Inflammatory macrophage treated with lipopolysaccharide for 1 hour (primary cell): ENCODE results near the gene POLL.

ENCODE experiments used
- DNase-seq, 2 donors: peaks; one replicate each; pipeline ENCODE4 v3.0.0-alpha.2; 2020 to 2022

The POLL gene

GRCh38 chr10:101573885-101574753 lies 13.9 kb downstream of the POLL start:
- no peak for DNase-seq

DNA sequence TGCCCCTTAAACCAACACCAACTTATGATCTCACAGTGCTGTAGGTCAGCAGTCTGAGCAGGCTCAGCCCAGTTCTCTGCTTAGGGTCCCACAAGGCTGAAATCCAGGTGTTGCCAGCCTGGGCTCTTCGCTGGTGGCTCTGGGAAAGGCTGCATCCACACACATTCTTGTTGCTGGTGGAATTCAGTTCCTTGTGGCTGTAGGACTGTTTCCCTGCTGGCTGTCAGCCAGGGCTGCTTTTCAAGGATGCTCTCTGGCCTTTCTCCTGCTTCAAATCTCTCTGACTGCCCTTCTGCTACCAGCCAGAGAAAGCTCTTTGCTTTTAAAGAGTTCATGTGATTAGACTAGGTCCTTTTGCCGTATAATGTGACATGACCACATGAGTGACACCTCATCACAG lies 15.3 kb downstream of the POLL start:
- no peak for DNase-seq

- DNase-seq = no peak
Measured at GRCh38 chr10:101572126-101572525, 15.9 kb downstream of the POLL start.

DNA sequence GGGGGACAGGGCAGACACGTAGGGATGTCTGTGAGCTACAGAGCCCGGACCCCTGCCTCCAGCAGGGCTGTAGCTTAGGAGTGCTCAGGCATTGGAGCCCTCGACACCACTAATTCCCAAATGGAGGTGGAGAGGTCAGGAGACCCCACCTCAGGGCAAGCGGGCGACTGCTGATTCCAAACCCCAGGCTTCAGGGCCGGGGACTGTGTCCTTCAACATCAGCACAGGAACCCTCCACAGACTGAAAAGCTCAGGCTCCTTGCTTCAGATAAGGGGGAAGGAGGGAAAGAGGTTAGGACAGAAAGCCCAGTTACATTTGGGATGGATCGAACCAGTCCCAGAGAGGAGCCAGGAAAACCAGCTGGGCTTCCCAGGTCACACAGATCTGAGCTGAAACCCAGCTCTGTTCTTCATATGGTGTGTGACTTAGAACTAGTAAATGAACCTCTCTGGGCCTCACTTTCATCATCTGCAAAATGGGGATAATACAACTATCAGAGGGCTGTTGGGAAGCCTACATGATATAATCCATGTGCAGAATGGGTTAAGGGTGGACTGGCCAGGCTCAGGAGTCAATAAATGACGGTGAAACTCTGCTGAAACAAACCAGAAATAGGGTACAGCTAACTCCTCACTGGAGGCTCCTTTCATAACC lies 16.7 kb downstream of the POLL start:
- no peak for DNase-seq

DNA sequence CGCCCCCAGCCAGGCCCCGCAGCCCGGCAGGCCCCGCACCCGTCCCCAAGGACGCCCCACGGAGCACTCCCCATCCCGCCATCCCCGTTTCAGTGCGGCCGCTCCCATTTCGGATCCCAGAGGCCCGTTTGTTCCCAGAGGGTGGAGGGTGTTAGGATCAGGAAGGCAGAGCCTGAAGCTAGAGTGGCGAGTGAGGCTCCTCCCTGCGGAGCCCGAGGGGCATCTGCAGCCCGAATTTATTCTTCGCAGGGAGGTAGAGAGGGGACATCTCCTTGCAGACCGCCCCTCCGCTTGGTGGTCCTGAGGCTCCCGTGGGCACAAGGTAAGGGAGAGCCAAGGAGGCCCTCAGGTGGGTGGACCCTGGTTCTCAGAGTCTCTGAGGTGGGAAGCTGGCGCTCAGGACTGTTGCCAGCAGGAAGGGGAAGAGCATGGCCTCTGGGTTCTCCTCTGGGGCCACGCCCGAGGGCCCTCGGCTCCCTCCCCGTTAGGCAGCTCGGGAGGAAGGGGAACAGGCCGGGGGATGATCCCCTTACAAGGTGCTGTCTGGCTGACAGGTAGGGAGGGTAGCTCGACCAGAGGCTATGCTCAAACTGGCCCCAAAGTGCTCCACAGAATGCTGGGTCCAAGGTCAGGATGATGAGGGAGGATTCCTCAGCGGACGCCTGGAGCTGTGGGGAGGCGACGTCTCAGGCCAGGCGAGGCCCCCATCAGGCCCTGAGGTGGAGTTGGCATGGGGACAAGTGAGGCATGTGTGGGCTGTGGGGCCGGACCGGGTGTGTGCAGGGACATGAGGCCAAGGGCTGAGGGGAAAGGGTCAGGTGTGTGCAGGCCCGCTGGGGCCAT lies 17.4 kb downstream of the POLL start:
- DNase-seq = peak; percentile 24 to 25

DNA sequence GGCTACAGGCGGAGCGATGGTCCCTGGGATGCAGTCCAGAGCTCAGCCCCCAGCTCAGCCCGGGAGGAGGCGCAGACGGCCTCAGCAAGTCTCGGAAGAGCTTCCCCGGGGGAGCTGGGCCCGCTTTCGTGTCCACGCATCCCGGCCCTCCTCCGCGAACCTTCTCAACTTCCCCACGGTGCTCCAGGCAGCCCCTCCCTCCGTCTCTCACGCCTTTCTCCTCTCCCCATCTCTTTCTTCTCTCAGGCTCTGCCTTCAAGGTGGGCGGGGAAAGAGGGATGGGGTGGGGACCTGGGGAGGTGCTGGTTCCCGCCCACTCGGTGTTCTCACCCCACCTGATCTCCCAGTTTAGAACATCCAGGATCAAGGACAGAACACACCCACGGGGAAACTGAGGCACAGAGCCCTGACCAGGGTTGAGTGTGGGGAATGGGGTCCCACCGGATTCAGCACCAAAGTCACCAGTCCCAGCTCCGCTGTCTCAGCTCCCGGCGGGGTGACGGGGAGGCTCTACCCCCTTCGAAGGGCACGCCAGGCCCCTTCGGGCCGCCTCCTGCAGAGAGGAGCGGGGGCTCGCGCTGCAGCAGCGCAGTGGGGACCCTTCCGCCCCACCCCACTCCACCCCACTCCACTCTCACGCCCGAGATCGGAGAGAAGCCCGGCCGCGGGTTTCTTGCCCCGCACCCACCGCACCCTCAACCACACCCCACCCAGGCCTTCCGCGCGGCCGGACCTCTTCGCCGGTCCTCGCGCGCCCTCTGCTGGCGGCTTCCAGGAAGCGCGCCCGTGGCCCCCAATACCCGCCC lies 18.2 kb downstream of the POLL start:
- DNase-seq = peak; percentile 45 to 88

- no peak for DNase-seq
Measured at GRCh38 chr10:101569323-101569621, 18.8 kb downstream of the POLL start.

- no peak for DNase-seq
Measured at GRCh38 chr10:101568054-101568745, 19.9 kb downstream of the POLL start.

GRCh38 chr10:101567165-101568006 lies 20.7 kb downstream of the POLL start:
- DNase-seq = no peak

DNA sequence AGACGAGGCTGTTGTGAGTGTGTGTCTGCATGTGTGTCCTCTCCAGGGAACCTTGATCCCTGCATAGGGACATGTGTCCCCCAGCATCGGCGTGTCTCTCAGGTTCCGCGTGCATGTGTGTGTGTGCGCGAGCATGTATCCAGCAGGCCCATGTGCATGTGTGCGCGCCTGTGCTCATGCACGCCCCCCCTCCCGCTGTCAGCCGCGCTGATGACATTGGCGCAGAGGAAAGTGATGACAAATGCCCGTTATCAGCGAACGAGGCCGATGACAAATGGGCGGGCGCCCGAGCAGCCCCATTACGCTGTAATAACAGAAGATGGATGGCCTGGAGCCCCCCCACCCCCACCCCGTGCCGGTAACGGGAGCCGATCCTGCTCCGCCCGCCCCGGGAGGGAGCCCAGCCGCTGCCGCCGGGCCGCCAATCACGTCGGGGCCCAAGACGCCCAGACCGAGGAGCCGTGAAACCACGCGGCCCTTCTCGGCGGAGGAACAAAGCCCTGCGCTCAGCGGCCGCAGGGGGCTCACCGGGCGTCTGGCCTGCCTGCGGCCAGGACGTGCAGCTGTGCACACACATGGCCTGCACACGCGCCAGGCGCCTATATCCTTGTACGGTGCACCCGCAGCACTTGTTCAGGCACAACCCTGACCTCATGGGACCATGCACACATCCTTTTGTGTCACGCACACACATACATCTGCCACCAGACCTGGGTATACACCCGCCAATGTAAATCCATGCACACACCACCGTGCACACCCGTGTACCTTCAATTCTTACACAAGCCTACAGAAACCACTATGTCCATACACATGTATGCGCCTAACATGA lies 21.5 kb downstream of the POLL start:
- DNase-seq = no peak

DNA sequence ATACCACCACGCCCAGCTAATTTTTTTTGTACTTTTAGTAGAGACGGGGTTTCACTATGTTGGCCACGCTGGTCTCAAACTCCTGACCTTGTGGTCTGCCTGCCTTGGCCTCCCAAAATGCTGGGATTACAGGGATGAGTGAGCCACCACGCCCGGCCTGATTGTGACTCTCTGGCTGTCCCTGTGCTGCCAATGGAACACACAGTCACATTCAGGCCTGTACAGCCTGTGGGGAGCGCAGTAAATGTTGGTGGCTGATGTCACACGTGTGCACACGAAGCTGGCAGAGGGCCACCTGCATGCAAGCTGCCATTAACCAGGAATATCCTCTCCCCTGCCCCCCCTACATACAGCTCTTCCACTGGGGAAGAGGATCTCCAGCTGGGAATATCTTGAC lies 22.1 kb downstream of the POLL start:
- no peak for DNase-seq

DNA sequence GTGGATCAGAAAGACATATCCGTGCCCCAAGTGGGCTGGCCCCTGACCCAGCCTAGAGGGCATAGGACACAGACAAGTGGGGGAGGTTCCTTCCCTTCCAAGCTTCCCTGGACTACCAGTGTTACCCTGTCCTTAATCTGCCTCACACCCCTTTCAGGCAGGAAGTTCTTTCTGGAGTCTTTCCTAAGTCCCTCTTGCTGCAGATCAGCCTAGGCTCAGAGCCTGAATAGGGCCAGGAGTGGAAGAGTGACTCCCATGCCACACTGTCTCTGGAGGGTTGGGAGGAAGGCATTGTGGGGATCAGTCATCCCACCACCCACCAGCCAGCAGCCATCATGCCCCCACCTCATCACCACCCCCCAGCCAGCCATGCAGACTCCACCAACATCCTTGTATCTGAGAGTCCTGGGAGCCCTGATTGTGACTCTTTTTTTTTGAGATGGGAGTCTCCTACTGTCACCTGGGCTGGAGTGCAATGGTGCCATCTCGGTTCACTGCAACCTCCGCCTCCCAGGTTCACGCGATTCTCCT lies 22.6 kb downstream of the POLL start:
- DNase-seq = no peak

- no peak for DNase-seq
Measured at GRCh38 chr10:101564490-101564991, 23.5 kb downstream of the POLL start.

DNA sequence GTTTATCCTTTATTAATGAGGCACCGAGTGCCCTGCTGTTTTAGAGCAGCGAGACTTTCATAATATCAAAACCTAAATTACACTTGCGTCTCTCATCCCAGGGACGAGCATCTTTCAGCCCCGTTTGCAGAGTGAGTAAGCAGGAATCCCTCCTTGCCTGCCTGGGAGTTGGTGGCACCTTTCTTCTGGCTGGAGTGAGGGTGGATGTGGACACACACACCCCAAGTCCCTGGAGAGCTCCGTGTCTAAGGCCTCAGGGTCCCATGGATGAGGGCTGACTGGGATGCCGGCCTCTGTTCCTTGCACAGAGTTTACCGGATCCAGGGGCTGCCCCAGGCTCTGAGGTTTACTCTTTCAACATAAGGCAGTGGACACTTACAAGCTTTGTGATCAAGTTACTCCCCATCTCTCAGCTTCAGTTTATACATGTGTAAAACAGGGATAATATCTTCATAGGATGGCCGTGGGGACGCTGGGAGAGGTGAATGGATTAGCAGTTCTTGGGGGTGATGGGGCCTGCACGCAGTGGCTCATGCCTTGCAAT lies 24.5 kb downstream of the POLL start:
- DNase-seq = no peak

DNA sequence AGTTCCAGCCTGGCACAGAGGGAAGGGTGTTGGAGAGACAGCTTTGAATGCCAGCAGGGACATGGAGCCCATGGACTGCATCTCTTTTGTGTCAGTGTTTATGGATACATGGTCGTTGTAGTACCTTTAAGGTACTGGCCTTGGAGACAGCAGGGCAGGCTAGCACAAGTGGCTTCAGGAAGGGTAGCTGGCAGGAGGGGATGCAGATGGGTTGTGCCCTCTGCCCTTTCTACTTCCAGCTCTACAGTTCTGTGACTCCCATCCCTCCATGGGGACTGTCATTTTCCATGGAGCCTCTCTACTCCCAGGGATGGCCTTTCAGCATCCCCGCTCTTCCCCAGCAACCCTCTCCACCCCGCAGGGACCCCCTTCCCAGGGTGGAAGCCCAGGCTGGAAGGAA lies 25.1 kb downstream of the POLL start:
- DNase-seq = no peak

GRCh38 chr10:101562231-101562630 lies 25.8 kb downstream of the POLL start:
- no peak for DNase-seq

DNA sequence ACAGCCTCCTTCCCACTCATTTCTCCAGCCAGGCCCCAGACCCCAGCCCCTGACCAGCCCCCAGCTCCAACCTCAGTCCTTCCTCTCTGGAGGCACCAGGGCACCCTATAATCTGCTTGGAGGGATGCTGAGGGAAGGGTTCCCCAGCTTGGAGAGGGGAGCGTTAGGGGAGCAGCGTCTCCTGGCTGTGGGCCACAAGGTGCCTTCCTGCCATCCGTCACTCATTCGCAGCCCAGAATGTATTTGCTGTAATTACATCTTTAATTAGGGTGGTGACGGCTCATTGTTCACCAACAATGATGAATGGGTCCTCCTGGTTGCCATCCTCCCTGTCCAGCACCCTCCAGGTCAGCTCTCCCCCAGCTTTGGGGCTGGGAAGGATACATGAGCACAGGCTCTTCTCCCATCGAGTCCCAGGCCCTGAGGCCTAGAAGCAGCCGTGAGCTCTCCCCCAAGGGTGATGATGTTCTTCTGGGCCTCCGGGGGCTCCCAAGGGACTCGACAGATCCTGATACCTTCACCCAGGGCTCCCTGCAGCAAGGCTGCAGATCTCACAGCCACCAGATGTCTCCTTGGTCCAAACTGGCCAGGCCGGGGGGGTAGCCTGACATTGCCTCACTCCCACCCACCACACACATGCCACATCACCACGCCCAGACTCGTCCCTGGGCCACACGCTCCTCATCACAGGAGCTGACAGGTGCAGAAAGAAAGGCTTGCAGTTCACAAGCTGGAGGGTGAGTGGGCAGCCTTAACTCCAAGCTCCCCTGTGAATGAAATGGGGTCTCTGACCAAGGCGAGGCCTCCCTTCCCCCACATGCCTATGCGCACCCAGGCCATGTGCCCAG lies 26.8 kb downstream of the POLL start:
- DNase-seq = no peak

GRCh38 chr10:101560298-101561067 lies 27.6 kb downstream of the POLL start:
- no peak for DNase-seq
